Esophagus (tissue), 2 donors: ENCODE data around the gene OR4F15. TPM values are rescaled to one million over a fixed set of nuclear protein-coding genes. Genes with fewer than 3 reads are reported as not detected.

Experiments used
- H3K27ac ChIP-seq, 2 donors: one replicate each; pipeline ENCODE4 v1.5.1; 2013; ENCODE audit warnings: low read depth in 2 of 2, mild to moderate bottlenecking in 2 of 2, inconsistent platforms in 1 of 2, low read length in 1 of 2, moderate library complexity in 1 of 2
- H3K27me3 ChIP-seq, 2 donors: one replicate each; pipeline ENCODE4 v1.6.1; 2013; ENCODE audit warnings: low read length in 2 of 2, control low read depth in 1 of 2, mild to moderate bottlenecking in 1 of 2; ENCODE audit not compliant: insufficient read depth in 2 of 2, control insufficient read depth in 1 of 2
- H3K36me3 ChIP-seq, 2 donors: one replicate each; pipeline ENCODE4 v1.6.1; 2013; ENCODE audit warnings: low read length in 1 of 2; ENCODE audit not compliant: control insufficient read depth in 2 of 2, insufficient read depth in 2 of 2
- H3K4me1 ChIP-seq, 2 donors: one replicate each; pipeline ENCODE4 v1.6.1; 2013; ENCODE audit warnings: low read length in 1 of 2; ENCODE audit not compliant: control insufficient read depth in 2 of 2, insufficient read depth in 2 of 2
- H3K4me3 ChIP-seq, 2 donors: one replicate each; pipeline ENCODE4 v1.5.1; 2013; ENCODE audit warnings: low read length in 2 of 2, mild to moderate bottlenecking in 2 of 2, low read depth in 1 of 2, moderate library complexity in 1 of 2
- H3K9me3 ChIP-seq, 2 donors: one replicate each; pipeline ENCODE4 v1.6.1; 2013; ENCODE audit warnings: mild to moderate bottlenecking in 2 of 2, low read depth in 1 of 2, low read length in 1 of 2, moderate library complexity in 1 of 2; ENCODE audit not compliant: control insufficient read depth in 2 of 2, insufficient read depth in 1 of 2
- WGBS, 2 donors: extraction: QIAGEN DNeasy Blood & Tissue Kit; methylation state at CpG; one replicate each; pipeline ENCODE4 v1.1.7; 2013; 5-methylcytosine and 5-hydroxymethylcytosine counted together
- polyA plus RNA-seq, 2 donors: library from polyadenylated mRNA; stranded (reverse); fragments of 200-250 nt; gene quantifications; one replicate each; pipeline ENCODE4 v1.2.3, GENCODE V29; 2013
- donor health status: healthy with polysubstance abuse.
- donor health status: Bipolar disorder and iron deficiency.

OR4F15 gene
- polyA plus RNA-seq, 2 donors: not detected

GRCh38 chr15:101813803-101814534, 2.0 kb downstream of the OR4F15 start:
- H3K27me3 ChIP-seq: no peaks in the 10 kb centered on the region
- H3K36me3 ChIP-seq: no peaks in the 10 kb centered on the region
- H3K4me3 ChIP-seq: no peak overlapping the region
- no peaks in the 10 kb centered on the region for H3K4me1 ChIP-seq
- 63 to 64% methylated on average over 3 of the region's 3 CpGs for WGBS, 2 donors
- H3K27ac ChIP-seq: no peak overlapping the region
- no peaks in the 10 kb centered on the region for H3K9me3 ChIP-seq

- H3K4me3 ChIP-seq: no peak overlapping the region
- no peaks in the 10 kb centered on the region for H3K36me3 ChIP-seq
- WGBS, 2 donors: 57 to 65% methylated on average over 6 of the region's 6 CpGs
- no peaks in the 10 kb centered on the region for H3K4me1 ChIP-seq
- H3K27me3 ChIP-seq: no peaks in the 10 kb centered on the region
- no peak overlapping the region for H3K27ac ChIP-seq
- no peaks in the 10 kb centered on the region for H3K9me3 ChIP-seq
Measured at GRCh38 chr15:101820781-101821180, 8.8 kb downstream of the OR4F15 start.

- Histone ChIP-seq H3K4me1 (no peaks in the 10 kb centered on the region), H3K36me3 (no peaks in the 10 kb centered on the region), H3K27me3 (no peaks in the 10 kb centered on the region), H3K4me3 (no peak overlapping the region), H3K9me3 (no peaks in the 10 kb centered on the region), H3K27ac (no peak overlapping the region)
- 74 to 75% methylated on average over 6 of the region's 6 CpGs for WGBS, 2 donors
Measured at GRCh38 chr15:101827257-101827656, 15.3 kb downstream of the OR4F15 start.

GRCh38 chr15:101828774-101829173, 16.8 kb downstream of the OR4F15 start:
- WGBS, 2 donors: 79 to 82% methylated on average over 5 of the region's 5 CpGs
- Histone ChIP-seq H3K9me3 (no peaks in the 10 kb centered on the region), H3K27ac (no peak overlapping the region), H3K4me1 (no peaks in the 10 kb centered on the region), H3K4me3 (no peak overlapping the region), H3K36me3 (no peaks in the 10 kb centered on the region), H3K27me3 (no peaks in the 10 kb centered on the region)

GRCh38 chr15:101841656-101842055, 29.7 kb downstream of the OR4F15 start:
- 44 to 70% methylated on average over 3 of the region's 3 CpGs for WGBS, 2 donors
- no peak overlapping the region for H3K4me3 ChIP-seq
- no peak overlapping the region for H3K27ac ChIP-seq
- H3K27me3 ChIP-seq: no peaks in the 10 kb centered on the region
- no peaks in the 10 kb centered on the region for H3K9me3 ChIP-seq
- H3K4me1 ChIP-seq: no peaks in the 10 kb centered on the region
- no peaks in the 10 kb centered on the region for H3K36me3 ChIP-seq

- Histone ChIP-seq H3K27ac (no peak overlapping the region), H3K4me3 (no peak overlapping the region), H3K9me3 (no peaks in the 10 kb centered on the region), H3K27me3 (peaks cover 0 to 2% of the 10 kb centered on the region in 2 donors), H3K4me1 (no peaks in the 10 kb centered on the region), H3K36me3 (no peaks in the 10 kb centered on the region)
- WGBS, 2 donors: 73 to 75% methylated on average over 6 of the region's 6 CpGs
Measured at GRCh38 chr15:101844916-101845315, 32.9 kb downstream of the OR4F15 start.

- Histone ChIP-seq H3K4me3 (no peak overlapping the region), H3K4me1 (no peaks in the 10 kb centered on the region), H3K9me3 (no peaks in the 10 kb centered on the region), H3K27ac (no peak overlapping the region), H3K36me3 (no peaks in the 10 kb centered on the region), H3K27me3 (peaks cover 0 to under 1% of the 10 kb centered on the region in 2 donors)
- 44 to 59% methylated on average over 1 of the region's 1 CpG for WGBS, 2 donors
Measured at GRCh38 chr15:101852356-101852755, 40.4 kb downstream of the OR4F15 start.

Other genes with a start within 250 kb of the OR4F15 start
- 10 to 100 TPM; 19.0 to 21.2 TPM for gene TM2D3, start 159.8 kb upstream of the OR4F15 start, polyA plus RNA-seq
- gene TARS3, start 87.7 kb upstream of the OR4F15 start, polyA plus RNA-seq: 1 to 10 TPM; 3.2 to 4.2 TPM
- gene OR4F6, start 8.7 kb upstream of the OR4F15 start, polyA plus RNA-seq: not detected